T-helper 2 cell treated with Interferon-gamma antibody and Interleukin-4, amounts not matched to agents 5 μg/mL and 100 μg/mL, for 36 hours (primary cell): ENCODE data around the gene ZNF644.
"Not testable (repeated sequence)": the region's sequence is repeated elsewhere in the genome, so short reads cannot be mapped to it uniquely, and the experiment has no call there.

Source experiments
- DNase-seq: peaks from one replicate; pipeline ENCODE4 v3.0.0; 2021; ENCODE audit warnings: low spot score
- H3K27ac Mint-ChIP-seq: one replicate; pipeline ENCODE4 v1.8.0; 2021; ENCODE audit warnings: mild to moderate bottlenecking, mixed read lengths
- H3K27me3 Mint-ChIP-seq: one replicate; pipeline ENCODE4 v1.8.0; 2021; ENCODE audit warnings: low read depth, mixed read lengths
- H3K36me3 Mint-ChIP-seq: one replicate; pipeline ENCODE4 v1.8.0; 2021; ENCODE audit warnings: low read depth, mixed read lengths
- H3K4me1 Mint-ChIP-seq: one replicate; pipeline ENCODE4 v1.8.0; 2021; ENCODE audit warnings: low read depth, mixed read lengths
- H3K4me3 Mint-ChIP-seq: one replicate; pipeline ENCODE4 v1.8.0; 2022; ENCODE audit warnings: mild to moderate bottlenecking, moderate library complexity, mixed read lengths
- H3K9me3 Mint-ChIP-seq: one replicate; pipeline ENCODE4 v1.8.0; 2021; ENCODE audit warnings: mixed read lengths

Gene ZNF644

DNA sequence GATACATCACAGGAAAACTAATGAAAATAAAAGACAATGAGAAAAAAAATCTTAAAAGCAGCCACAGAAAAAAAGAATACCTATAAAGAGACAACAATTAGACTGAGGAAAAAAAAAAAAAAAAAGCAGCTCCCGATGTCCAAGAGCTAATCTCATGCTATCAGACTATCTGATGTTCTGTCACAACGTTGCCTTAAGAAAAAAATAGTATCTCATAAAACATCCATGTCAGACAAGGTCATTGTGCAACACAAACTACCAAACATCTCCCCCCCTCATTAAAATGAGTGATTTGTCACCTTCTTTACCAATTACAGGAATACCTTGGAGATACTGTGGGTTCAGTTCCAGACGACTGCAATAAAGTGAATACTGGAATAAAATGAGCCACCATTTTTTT is 68.9 kb downstream of the ZNF644 start:
- no peak for DNase-seq
- no peak overlapping the region for H3K4me3 Mint-ChIP-seq
- no peaks in the 10 kb centered on the region for H3K27me3 Mint-ChIP-seq
- peaks cover 21% of the 10 kb centered on the region for H3K4me1 Mint-ChIP-seq
- no peak overlapping the region for H3K27ac Mint-ChIP-seq
- H3K9me3 Mint-ChIP-seq, result peaks cover 15% of the 10 kb centered on the region
- H3K36me3 Mint-ChIP-seq, result peaks cover 42% of the 10 kb centered on the region

DNA sequence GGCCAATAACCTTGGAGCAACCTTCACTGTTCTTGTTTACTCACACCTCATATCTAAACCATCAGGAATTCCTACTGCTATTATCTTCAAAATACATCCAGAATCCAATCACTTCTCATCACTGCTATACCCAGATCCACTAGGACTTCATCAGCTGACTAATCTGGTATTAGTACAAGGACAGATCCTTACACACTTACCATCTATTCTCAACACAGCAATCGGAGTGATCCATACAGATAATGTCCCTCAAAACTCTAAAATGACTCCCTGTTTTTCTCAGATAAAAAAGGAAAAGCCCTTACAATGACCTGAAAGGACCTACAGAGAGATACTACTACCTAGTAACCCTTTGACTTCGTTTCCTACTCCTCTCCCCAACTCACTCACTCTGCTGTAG is 70.8 kb downstream of the ZNF644 start:
- Mint-ChIP-seq H3K4me3 (no peak overlapping the region), H3K27ac (no peak overlapping the region), H3K27me3 (no peaks in the 10 kb centered on the region), H3K4me1 (peaks cover 14% of the 10 kb centered on the region), H3K9me3 (peaks cover 4% of the 10 kb centered on the region), H3K36me3 (peaks cover 25% of the 10 kb centered on the region)
- DNase-seq, result no peak

DNA sequence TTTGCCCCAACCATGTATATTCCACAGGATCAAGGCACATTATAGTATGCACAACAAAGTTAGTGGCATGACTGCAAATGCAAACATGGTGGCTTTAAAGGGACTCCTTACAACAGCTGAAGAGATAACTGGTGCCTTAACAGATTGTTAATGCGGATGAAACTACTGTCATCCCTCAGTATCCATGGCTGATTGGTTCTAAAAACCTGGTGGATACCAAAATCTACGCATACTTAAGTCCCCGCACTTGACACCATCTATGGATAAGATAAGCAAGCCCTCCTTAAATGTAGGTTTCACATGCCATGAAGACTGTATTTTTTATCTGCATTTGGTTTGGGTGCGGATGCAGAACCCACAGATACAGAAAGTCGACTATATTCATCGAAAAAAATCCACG is 73.5 kb downstream of the ZNF644 start:
- Mint-ChIP-seq H3K27ac (no peak overlapping the region), H3K36me3 (peaks cover 10% of the 10 kb centered on the region), H3K9me3 (no peaks in the 10 kb centered on the region), H3K4me1 (peaks cover 4% of the 10 kb centered on the region), H3K27me3 (no peaks in the 10 kb centered on the region), H3K4me3 (no peak overlapping the region)
- DNase-seq, result no peak

DNA sequence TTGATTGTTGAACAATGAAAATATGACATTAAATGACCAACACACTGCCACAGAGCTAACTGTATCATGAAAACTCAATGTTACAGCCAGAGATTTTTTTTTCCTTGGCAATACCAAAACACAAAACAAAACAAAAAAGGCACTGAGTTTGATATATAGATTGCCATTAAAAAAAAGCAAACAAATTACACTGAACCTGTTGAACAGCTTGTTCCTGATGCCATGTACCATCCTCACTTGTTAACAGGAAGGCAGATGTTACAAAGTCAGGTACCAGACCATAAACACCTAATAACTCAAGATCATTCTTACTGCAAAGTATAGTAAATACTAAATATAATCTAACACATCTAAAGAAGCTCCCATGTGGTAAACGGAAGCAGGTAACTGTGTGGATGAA is 75.2 kb downstream of the ZNF644 start:
- peaks cover 2% of the 10 kb centered on the region for H3K4me1 Mint-ChIP-seq
- no peak overlapping the region for H3K27ac Mint-ChIP-seq
- no peaks in the 10 kb centered on the region for H3K9me3 Mint-ChIP-seq
- no peaks in the 10 kb centered on the region for H3K27me3 Mint-ChIP-seq
- no peak overlapping the region for H3K4me3 Mint-ChIP-seq
- no peak for DNase-seq
- H3K36me3 Mint-ChIP-seq, result peaks cover 2% of the 10 kb centered on the region

DNA sequence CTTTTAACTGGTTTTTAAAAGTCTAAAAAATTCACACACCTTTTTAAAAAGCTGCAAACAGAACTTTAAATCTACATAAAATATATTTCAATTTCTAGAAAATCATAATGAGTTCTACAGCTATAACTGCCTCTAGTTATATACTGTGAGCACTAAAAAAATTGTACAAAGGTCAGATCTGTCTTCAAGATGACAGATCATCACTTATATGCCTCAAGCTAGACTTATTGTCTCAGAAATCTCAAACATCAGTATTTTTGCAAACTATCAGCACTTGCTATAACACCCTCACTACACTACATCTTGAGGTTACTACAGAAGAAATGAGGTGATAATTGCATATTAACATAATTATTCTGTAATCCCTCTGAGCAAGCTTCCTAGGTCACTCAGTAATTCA is 76.5 kb downstream of the ZNF644 start:
- H3K4me3 Mint-ChIP-seq, result no peak overlapping the region
- H3K9me3 Mint-ChIP-seq, result no peaks in the 10 kb centered on the region
- H3K4me1 Mint-ChIP-seq, result no peaks in the 10 kb centered on the region
- H3K36me3 Mint-ChIP-seq, result peaks cover 11% of the 10 kb centered on the region
- no peaks in the 10 kb centered on the region for H3K27me3 Mint-ChIP-seq
- H3K27ac Mint-ChIP-seq, result no peak overlapping the region
- no peak for DNase-seq

DNA sequence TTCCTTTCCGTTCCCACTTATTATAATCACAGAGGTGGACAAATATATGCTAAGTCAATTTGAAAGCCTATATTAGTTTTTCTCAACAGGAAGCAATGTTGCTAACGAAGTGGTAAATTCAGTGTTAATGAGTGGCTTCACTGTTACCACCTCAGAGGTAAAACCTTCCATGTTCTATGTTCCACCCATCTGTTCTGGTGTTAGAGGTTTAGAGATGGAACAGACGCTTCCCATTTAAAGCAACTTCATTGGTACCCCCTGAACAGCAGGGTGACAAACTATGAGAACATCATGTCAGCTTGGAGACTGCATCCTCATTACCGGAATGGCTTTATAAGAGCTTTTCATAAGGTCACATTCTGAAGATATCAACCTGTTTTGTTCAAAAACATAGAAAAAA is 77.9 kb downstream of the ZNF644 start:
- no peaks in the 10 kb centered on the region for H3K27me3 Mint-ChIP-seq
- H3K9me3 Mint-ChIP-seq, result no peaks in the 10 kb centered on the region
- DNase-seq, result no peak
- H3K4me1 Mint-ChIP-seq, result no peaks in the 10 kb centered on the region
- no peak overlapping the region for H3K27ac Mint-ChIP-seq
- H3K4me3 Mint-ChIP-seq, result no peak overlapping the region
- H3K36me3 Mint-ChIP-seq, result peaks cover 24% of the 10 kb centered on the region

DNA sequence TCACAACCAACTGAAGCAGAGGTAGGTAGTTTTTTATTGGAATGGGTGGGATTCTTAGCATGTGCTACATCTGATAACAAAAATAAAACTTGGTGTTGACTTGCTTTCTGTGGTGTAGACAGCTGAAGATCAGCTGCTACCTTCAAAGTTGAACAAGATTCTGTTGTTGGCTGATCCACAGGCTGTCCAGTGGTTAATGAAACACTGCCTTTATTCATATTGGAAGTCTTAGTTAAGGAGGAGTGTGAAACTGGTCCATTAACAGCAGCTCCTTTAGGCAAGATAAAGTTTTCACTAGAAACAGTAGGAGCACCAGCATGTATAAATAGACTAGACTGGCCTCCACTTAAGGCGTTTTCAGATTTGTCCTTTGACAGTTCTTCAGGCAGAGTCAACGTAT is 81.1 kb downstream of the ZNF644 start:
- Mint-ChIP-seq H3K36me3 (peaks cover 42% of the 10 kb centered on the region), H3K4me3 (no peak overlapping the region), H3K27me3 (no peaks in the 10 kb centered on the region), H3K4me1 (peaks cover 2% of the 10 kb centered on the region), H3K9me3 (no peaks in the 10 kb centered on the region), H3K27ac (no peak overlapping the region)
- no peak for DNase-seq

DNA sequence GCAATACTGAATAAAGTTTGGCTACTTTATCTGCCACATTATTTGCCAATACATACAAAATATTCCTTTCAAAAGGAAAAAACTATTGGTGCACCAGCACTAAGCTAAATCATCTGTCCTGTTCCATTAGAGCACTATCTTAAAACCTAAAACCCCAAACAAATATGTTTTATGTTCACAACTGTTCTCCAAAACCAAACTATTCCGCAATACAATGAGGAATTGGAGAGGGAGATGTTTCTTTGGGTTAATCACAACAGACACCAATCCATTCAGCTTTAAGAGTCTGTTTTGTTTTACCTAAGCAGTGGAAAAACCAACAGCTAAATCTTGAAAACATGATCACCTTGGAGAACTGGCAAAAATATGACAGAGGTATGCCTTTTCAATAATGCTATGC is 85.1 kb downstream of the ZNF644 start:
- Mint-ChIP-seq H3K4me3 (no peak overlapping the region), H3K27ac (no peak overlapping the region), H3K9me3 (no peaks in the 10 kb centered on the region), H3K27me3 (no peaks in the 10 kb centered on the region), H3K36me3 (peaks cover 46% of the 10 kb centered on the region), H3K4me1 (peaks cover 2% of the 10 kb centered on the region)
- no peak for DNase-seq

DNA sequence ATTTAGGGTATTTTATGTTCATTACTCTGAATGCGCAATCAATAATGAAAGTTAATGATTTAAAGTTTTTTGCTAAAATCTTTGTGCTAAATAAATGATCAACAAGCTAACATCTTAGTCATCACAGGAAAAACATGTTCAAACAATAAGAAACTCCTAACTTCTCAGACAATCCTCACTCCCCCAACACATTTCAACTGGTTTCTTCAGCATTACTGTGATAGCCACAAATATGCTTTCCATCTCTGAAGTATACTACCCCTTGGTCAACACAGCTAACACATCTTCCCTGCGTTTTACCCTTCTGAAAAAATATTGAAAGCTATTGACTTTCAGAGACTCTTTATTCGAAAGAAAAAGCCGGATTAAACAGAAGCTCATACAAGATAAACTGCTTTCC is 85.8 kb downstream of the ZNF644 start:
- no peaks in the 10 kb centered on the region for H3K27me3 Mint-ChIP-seq
- H3K4me3 Mint-ChIP-seq, result no peak overlapping the region
- peaks cover 2% of the 10 kb centered on the region for H3K4me1 Mint-ChIP-seq
- no peak overlapping the region for H3K27ac Mint-ChIP-seq
- peaks cover 46% of the 10 kb centered on the region for H3K36me3 Mint-ChIP-seq
- no peak for DNase-seq
- no peaks in the 10 kb centered on the region for H3K9me3 Mint-ChIP-seq

DNA sequence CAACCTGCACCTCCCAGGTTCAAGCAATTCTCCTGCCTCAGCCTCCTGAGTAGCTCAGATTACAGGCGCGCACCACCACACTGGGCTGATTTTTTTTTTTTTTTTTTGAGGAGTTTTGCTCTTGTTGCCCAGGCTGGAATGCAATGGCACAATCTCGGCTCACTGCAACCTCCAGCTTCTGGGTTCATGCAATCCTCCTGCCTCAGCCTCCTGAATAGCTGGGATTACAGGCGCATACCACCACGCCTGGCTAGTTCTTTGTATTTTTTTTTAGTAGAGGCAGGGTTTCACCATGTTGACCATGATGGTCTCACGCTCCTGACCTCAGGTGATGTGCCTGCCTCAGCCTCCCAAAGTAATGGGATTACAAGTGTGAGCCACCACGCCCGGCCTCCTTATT is 93.6 kb downstream of the ZNF644 start:
- H3K4me3 Mint-ChIP-seq, H3K27ac Mint-ChIP-seq, H3K27me3 Mint-ChIP-seq, DNase-seq, H3K9me3 Mint-ChIP-seq: not testable (repeated sequence)
- peaks cover 30% of the 10 kb centered on the region for H3K36me3 Mint-ChIP-seq
- peaks cover 23% of the 10 kb centered on the region for H3K4me1 Mint-ChIP-seq

DNA sequence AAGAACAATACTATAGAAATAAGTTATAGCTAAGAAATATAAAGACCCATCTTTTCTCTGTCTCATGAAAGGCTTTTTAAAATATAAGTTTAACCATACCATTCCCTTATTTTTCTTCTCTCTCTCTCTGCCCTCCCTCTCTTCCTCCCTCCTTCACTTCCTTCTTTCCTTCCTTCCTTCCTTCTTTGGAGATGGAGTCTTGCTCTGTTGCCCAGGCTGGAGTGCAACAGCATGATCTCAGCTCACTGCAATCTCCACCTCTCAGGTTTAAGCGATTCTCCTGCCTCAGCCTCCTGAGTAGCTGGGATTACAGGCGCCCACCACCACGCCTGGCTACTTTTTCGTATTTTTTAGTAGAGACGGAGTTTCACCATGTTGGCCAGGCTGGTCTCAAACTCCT is 94.2 kb downstream of the ZNF644 start:
- not testable (repeated sequence) for DNase-seq, H3K27me3 Mint-ChIP-seq, H3K9me3 Mint-ChIP-seq, H3K27ac Mint-ChIP-seq, H3K4me3 Mint-ChIP-seq
- H3K36me3 Mint-ChIP-seq, result peaks cover 30% of the 10 kb centered on the region
- H3K4me1 Mint-ChIP-seq, result peaks cover 26% of the 10 kb centered on the region

DNA sequence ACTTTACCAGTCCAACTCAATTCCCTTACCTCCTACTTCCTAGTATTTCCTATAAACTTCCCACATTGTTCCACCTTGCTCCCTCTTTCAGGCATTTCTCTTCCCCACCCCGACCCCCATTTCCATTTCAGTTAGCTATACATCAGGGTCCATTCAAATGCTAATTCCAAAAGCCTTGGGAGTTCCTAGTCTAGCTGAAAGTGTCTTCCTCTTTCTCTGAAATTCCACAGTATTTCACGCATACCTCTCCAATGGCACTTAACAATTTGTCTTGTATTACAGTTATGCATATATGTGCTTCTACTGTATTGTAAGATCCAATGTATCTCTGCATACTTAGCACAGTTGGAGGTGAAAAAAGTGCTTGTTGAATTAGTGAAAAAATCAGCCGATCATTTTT is 94.9 kb downstream of the ZNF644 start:
- no peak for DNase-seq
- Mint-ChIP-seq H3K4me3 (no peak overlapping the region), H3K36me3 (peaks cover 28% of the 10 kb centered on the region), H3K27ac (no peak overlapping the region), H3K9me3 (no peaks in the 10 kb centered on the region), H3K4me1 (peaks cover 31% of the 10 kb centered on the region), H3K27me3 (no peaks in the 10 kb centered on the region)

DNA sequence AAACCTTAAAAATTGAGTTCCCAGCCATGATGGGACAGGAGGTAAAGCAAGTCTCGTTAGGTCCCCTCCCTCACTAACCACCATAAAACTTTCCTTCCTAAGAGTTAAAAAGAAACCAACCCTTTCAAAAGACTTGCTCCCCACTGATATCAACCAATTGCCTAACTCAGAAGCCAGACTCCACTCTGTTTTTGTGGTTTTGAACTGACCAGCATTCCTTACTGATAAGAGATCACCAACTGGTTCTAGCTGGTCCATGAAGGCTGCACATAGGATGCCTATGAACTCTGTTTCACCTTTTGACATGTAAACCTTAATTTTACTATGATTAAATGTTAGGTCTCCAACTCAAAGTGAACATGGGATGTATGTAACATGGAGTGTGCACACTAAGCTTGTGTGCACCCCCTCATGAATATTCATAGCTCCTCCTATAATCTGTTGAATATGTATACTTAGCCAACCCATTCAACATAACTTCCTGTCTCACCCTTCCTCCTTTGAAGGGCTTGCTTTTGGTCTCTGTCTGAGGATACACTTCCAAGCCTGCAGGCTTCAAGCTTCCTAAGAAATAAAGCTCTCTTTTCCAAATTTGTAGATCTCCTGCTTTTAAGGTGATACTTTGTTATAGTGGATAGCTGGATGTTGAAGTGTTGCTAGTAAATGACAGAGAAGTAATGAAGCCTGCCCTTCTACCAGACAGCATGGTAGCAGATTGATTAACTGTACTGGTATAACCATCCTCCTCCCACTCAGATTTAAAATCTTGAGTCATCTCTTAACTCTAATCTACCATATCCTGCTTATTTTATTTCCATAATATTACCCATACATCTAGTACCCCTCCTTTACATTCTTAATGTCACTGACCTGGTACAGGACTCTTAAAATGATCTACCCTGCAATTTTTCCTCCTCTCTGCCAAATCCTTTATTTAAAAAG is 95.6 kb downstream of the ZNF644 start:
- Mint-ChIP-seq H3K9me3 (no peaks in the 10 kb centered on the region), H3K4me1 (peaks cover 31% of the 10 kb centered on the region), H3K36me3 (peaks cover 28% of the 10 kb centered on the region), H3K27me3 (no peaks in the 10 kb centered on the region), H3K4me3 (no peak overlapping the region), H3K27ac (no peak overlapping the region)
- no peak for DNase-seq

DNA sequence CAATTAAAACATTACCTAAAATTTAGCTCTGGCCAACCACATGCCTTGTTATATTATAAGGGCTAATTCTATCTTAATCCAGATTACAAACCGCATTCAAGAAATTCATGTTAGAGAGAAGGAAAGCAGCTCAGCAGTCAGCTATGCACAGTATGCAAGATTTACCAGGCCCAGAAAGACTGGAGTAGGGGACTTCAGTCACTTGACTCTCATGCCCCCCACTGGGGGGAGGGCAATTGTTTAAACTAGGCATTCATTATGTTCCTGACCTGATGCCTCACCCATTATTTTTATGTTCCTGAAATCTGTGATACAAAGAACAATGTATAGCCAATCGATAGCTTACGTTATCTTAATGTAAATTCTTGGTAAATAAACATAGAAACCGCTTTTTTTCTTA is 96.9 kb downstream of the ZNF644 start:
- Mint-ChIP-seq H3K9me3 (no peaks in the 10 kb centered on the region), H3K36me3 (peaks cover 23% of the 10 kb centered on the region), H3K4me1 (peaks cover 33% of the 10 kb centered on the region), H3K27me3 (no peaks in the 10 kb centered on the region), H3K27ac (no peak overlapping the region), H3K4me3 (no peak overlapping the region)
- no peak for DNase-seq

DNA sequence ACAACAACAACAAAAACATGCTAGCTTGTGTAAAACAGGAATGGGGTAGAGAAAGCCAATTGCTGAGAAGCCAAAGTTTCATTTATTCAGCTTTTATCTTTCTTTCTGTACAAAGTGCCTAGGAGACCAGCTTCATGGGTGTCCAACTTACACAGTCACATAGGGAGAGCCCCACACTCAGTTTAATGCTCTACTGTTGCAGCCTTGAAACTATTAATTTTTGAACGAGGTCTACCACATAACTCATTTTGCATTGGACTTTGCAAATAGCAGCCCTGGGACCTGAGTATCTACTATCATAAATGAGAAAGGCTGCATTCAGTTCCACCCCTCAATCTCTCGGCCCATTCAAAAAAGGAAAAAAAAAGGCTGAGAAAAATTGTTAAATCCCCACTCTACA is 98.8 kb downstream of the ZNF644 start:
- no peaks in the 10 kb centered on the region for H3K27me3 Mint-ChIP-seq
- peaks cover 43% of the 10 kb centered on the region for H3K4me1 Mint-ChIP-seq
- DNase-seq, result no peak
- no peak overlapping the region for H3K4me3 Mint-ChIP-seq
- H3K9me3 Mint-ChIP-seq, result no peaks in the 10 kb centered on the region
- peaks cover 16% of the 10 kb centered on the region for H3K36me3 Mint-ChIP-seq
- no peak overlapping the region for H3K27ac Mint-ChIP-seq
